Activated CD4-positive, alpha-beta T cell treated with anti-CD3 and anti-CD28 coated beads for 1 hour (primary cell): ENCODE measurements around the gene NFIB.

Source experiments
- DNase-seq: peaks from one replicate; pipeline ENCODE4 v3.0.0-alpha.2; 2020

The NFIB gene

GRCh38 chr9:14058325-14058688, 255.6 kb downstream of the NFIB start:
- no peak for DNase-seq

GRCh38 chr9:14057368-14058324, 256.3 kb downstream of the NFIB start:
- no peak for DNase-seq

DNA sequence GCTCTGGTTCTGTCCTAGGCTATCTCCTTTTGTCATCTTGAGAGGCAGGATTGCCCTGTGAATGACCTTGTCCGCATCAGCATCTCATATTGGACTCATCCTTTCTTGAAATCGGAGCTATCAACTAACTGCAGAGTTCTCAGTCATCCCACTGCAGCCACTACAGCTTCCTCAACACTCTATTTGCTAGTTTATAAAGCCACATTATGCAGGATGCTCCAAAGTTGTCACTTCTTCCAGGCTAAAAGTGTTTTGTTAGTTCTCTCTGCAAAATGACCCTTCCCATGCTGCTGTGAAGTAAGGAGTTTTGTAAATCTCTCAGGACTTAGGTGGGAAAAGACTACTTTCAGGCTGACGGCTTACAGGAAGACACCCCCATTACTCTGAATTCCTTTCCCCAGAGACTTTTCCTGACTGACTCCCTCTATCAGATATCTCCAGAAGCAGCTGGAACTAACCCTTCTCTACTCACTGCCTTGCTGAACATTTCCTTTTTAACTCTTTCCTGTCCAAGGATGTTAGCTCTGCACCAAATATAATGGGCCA, 257.6 kb downstream of the NFIB start:
- DNase-seq = no peak

DNA sequence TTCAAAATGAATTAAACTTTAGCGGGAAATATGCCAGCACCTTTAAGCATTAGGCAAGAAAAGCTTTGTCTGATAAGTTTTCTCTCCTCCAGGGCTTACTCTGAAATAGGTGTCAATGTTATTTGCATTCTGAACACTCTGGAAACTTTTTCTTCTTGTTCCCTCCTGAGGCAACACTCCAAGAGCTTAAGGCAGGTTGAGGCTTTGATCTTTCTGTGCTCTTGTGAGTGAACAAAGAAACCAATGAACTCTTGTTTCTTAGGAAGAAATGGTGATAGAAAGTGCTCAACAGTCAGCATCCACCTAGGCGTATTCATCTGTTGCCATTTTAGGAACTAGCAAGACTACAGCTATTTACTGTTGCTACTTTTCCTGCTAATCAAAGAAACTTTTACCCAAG, 259.8 kb downstream of the NFIB start:
- DNase-seq = no peak

DNA sequence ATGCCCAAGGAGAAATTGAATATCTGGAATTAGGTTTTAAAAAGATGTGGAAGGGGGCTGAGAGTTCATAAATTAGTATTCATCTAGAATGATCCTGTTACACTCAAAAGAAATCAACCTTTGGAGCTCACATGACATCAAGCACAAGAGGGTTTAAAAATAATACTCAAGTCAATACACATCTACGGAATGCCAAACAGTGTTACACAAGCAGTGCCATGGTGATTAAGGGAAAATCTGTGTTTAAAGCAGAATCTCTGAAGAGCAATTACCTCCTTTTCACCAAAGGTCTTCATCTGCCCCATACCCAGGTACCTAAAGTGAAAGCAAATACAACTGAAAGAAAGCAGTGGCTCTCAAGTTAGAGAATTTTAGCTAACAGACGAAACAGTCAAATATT, 261.6 kb downstream of the NFIB start:
- no peak for DNase-seq

DNA sequence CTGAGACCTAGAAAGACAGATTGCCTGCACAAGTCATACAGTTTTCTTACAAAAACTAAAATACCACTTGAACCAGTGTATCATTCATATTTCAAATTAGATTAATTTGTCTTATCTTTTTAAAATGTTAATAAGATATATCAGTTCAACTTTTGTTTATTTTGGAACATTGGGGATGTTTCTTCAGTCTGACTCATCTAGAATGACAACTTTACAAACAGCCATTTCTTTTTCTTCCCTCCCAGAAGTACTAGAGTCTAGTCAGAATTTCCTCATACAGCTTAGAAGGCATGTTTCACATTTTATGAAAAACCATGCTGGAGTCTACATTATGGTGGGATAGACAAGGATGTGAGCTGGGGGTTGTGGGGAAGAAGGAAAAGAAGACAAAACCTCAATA, 262.5 kb downstream of the NFIB start:
- DNase-seq = no peak

DNA sequence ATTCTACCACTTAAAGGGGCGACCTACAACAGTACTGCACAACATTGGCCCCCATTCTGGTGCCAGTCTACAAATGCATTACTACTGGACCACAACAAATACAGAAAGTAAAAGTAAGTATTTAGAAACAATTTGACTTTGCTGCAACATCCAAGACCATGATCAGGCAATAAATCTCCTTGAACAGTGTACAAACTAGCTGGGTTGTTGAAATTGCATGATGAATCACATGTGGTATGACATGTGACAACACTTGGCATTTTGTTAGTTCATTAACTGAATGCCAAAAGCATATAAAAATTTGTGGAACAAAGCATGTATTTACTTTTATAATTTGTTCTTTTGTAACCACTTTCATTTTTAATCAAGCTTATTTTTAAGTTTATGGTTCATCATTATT, 270.5 kb downstream of the NFIB start:
- no peak for DNase-seq

- DNase-seq = no peak
Observed at GRCh38 chr9:14037331-14037730, 276.6 kb downstream of the NFIB start.

DNA sequence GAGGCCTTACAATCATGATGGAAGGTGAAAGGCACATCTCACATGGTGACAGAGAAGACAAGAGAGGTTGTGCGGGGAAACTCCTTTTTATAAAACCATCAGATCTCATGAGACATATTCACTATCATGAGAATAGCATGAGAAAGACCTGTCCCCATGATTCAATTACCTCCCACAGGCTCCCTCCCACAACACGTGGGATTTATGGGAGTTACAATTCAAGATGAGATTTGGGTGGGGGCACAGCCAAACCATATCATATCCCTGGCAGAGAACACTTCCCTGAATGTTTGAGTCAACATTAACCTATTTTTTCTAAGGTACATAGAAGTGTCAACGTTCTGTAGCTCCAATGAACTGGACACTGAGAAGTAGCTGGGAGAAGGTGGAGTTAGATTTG, 280.9 kb downstream of the NFIB start:
- DNase-seq = no peak
